GM12872 (cell line): ENCODE results near the gene NINJ2.

ENCODE experiments used
- TF ChIP-seq, protein P1 (sequence below): IDR thresholded peaks from 3 replicates; pipeline ENCODE4 v1.5.1; 2011; ENCODE audit warnings: low read depth, mild to moderate bottlenecking, low read length, moderate library complexity; ENCODE audit not compliant: insufficient read depth

Gene NINJ2

DNA sequence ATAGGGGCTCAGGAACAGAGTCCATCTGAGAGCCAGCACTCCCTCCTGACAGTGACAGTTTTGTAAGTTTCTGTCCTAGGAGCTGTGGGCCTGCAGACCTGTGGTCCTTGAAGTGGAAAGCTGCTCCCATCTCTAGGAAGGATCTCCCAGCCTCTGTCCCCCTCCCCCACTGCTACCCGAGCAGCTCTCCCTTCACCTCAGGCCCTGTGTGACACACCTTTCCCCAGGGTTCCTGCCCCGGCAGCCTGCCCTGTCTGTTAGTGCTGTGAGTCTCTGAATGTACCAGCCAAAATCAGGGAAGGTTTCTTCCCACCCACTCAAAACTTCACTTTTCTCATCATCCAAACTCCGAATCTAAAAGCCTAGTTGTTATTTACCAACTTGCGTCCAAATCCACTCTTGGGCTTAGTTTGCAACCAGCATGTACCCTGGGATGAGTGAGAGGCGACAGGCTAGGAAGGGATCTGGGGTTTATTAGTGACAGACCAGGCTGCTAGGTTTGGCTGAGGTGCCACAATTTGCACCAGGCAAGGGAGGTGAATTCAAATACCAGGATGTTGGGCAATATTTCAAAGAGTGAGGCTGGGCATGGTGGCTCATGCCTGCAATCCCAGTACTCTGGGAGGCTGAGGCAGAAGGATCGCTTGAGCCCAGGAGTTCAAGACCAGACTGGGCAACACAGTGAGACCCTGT lies 39.9 kb downstream of the NINJ2 start:
- TF ChIP-seq, protein P1, sequence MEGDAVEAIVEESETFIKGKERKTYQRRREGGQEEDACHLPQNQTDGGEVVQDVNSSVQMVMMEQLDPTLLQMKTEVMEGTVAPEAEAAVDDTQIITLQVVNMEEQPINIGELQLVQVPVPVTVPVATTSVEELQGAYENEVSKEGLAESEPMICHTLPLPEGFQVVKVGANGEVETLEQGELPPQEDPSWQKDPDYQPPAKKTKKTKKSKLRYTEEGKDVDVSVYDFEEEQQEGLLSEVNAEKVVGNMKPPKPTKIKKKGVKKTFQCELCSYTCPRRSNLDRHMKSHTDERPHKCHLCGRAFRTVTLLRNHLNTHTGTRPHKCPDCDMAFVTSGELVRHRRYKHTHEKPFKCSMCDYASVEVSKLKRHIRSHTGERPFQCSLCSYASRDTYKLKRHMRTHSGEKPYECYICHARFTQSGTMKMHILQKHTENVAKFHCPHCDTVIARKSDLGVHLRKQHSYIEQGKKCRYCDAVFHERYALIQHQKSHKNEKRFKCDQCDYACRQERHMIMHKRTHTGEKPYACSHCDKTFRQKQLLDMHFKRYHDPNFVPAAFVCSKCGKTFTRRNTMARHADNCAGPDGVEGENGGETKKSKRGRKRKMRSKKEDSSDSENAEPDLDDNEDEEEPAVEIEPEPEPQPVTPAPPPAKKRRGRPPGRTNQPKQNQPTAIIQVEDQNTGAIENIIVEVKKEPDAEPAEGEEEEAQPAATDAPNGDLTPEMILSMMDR: no peak

DNA sequence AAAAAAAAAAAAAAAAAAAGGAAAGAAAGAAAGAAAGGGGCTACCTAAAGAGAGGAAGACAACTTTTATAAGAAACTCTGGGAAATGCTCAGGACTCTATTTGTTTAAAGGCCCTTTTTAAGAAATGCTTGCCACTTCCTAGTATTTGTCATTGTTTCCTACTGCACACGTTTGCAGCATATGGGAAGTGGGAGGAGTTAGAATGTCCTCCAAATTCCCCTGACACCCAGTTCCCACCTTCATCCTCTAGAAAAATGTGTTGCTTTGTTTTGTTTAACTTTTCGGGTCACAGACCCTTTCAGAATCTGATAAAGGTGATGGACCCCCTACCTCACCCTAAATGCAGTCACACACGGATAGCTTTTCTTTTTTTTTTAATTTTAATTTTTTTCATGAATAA lies 40.8 kb downstream of the NINJ2 start:
- TF ChIP-seq, protein P1: no peak

DNA sequence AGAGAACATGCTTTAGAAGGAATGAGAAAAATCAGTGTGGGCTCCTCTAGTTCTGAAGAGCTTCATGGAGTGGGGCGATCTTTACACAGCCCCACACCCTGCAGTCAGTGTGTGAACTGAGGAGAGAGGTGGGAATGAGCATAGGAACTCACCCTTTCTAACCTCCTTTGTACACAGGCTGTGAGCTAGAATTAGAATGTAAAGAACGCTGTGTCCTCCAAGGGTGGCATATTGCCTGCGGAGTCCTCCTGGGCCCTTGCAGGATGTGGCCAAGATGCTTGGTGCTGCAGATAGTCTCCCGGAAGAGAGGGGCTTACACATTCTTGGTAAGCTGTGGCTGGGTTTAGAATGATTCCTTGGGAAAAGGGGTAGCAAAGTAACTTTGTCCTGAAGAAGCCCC lies 43.9 kb downstream of the NINJ2 start:
- TF ChIP-seq, protein P1: no peak

DNA sequence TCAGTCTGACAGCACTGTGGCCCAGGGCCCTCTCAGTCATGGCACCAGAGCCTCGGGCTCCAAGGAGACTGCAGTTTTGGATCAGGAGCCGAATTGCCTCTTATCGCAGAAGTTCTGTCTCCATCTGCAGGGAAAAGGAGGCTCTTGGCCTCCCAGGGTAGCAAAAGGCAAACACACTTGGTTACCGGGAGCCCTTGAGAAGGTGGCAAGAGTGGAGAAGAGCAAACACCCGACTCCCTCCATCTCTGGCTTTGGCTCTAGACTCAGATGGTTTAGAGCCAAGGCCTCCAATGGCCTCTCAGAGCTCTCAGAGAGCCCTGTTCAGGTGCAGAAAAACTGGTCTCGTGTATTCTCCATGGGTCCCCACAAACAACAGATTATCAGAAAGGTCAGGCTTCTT lies 44.6 kb downstream of the NINJ2 start:
- TF ChIP-seq, protein P1: no peak

DNA sequence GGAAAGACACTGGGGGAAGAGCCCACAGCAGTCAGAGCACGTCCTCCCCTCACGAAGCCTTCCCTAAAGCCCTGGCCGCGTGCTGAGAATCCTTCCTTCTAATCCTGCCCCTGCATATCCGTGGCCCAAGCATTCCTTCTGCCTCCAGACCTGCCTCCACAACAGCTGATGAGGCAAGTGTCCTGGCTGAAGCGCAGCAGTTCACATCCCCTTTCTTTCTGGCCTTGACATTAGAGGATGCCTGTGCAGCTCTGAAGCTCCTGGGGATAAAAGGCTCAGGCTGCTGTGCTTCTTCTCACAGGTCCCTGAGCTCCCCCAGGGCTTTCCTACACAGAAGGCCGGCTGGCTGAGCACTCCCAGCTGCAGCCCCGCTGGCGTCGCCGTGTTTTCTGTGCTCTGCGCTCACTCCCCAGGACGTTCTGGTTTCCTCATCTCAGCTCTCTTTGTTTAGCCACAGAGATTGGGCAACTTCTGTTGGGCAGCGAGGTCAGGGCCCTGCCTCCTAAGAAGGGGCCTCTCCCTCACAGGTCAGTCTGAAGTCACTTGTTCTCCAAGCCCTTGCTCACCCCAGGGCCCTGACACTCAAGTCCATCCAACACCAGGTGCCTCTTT lies 45.8 kb downstream of the NINJ2 start:
- TF ChIP-seq, protein P1: no peak

DNA sequence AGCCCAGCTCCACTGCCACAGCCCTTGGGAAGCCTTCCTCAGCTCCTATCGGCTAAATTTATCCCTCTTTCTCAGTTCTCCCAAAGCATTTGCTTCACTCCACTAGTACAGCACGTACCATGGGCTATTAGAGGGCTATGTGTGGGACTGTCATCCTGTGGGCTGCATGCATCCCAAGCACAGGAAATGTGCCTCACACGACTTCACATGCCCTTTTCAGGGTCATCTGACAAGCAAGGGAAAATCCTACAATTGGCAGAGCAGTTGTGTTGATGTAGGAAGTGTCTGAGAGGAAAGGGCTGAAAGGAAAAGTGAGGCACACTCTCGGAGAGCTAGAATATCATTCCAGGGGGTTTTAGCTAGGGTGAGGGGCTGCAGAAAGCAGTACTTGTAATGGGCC lies 47.6 kb downstream of the NINJ2 start:
- TF ChIP-seq, protein P1: no peak

DNA sequence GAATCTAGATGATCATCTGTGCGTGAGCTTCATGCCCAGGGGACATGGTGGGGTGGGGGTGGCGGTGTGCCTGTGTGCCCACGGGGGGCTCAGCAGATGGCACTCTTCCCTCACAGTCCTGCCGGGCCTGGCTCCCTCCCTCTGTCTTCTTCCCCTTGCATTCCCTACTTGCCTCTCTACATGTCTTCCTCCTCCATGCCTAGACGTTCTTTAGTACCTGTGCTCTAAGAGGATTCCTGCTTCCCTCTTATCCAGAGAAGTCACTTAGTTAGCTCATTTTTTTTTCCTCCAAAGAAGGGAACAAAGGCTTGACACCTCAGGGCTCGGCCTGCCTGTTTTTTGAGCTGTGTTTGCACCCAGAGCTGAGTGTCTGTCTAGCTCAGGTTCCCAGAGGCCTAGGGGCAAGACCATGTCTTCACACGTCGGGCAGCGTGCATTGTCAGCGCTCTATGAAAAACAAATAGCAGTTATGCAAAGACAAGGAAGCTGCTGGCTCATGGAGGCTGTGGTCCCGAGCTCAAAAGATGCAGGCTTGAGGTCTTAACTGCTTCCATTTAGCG lies 48.8 kb downstream of the NINJ2 start:
- TF ChIP-seq, protein P1: peak; percentile 72
